ENCODE results near the gene WBP4.

- TF ChIP-seq POLR2A (IDR thresholded peaks at IDR 0.05) (peak; percentile 59 to 63), CTCF (IDR thresholded peaks at IDR 0.05) (peak in 1 of 4 experiments; percentile 37)
Observed at GRCh38 chr13:41132512-41133152, 71.3 kb downstream of the WBP4 start, which contains the start of gene KBTBD6.

Data from uterus (tissue), 2 donors.